Measurements from ENCODE around the gene SNRNP70.

SNRNP70 gene

GRCh38 chr19:49101160-49101559 is 15.9 kb downstream of the SNRNP70 start:
- Histone ChIP-seq H3K36me3 (peaks cover 95% of the 10 kb centered on the region), H3K9me3 (no peaks in the 10 kb centered on the region), H3K4me1 (ENCODE audit: control insufficient read depth in 1 of 2, insufficient read depth in 1 of 2, low read depth in 1 of 2, low read length in 1 of 2) (no peaks in the 10 kb centered on the region), H3K27ac (no peak overlapping the region), H3K4me3 (ENCODE audit: low read depth in 1 of 2, low read length in 1 of 2) (no peak overlapping the region), H3K27me3 (no peaks in the 10 kb centered on the region)
- no peak for TF ChIP-seq CTCF (IDR thresholded peaks at IDR 0.05)

GRCh38 chr19:49102303-49102702 is 17.1 kb downstream of the SNRNP70 start:
- Histone ChIP-seq H3K36me3 (peaks cover 95% of the 10 kb centered on the region), H3K4me1 (ENCODE audit: control insufficient read depth in 1 of 2, insufficient read depth in 1 of 2, low read depth in 1 of 2, low read length in 1 of 2) (no peaks in the 10 kb centered on the region), H3K4me3 (ENCODE audit: low read depth in 1 of 2, low read length in 1 of 2) (no peak overlapping the region), H3K9me3 (no peaks in the 10 kb centered on the region), H3K27me3 (no peaks in the 10 kb centered on the region), H3K27ac (no peak overlapping the region)
- no peak for TF ChIP-seq CTCF (IDR thresholded peaks at IDR 0.05)

GRCh38 chr19:49103331-49104085 is 18.3 kb downstream of the SNRNP70 start:
- H3K27ac ChIP-seq, result no peak overlapping the region
- peaks cover 98% of the 10 kb centered on the region for H3K36me3 ChIP-seq
- no peaks in the 10 kb centered on the region for H3K4me1 ChIP-seq (ENCODE audit: control insufficient read depth in 1 of 2, insufficient read depth in 1 of 2, low read depth in 1 of 2, low read length in 1 of 2)
- TF ChIP-seq CTCF (IDR thresholded peaks at IDR 0.05), result no peak
- no peaks in the 10 kb centered on the region for H3K9me3 ChIP-seq
- no peak overlapping the region for H3K4me3 ChIP-seq (ENCODE audit: low read depth in 1 of 2, low read length in 1 of 2)
- H3K27me3 ChIP-seq, result no peaks in the 10 kb centered on the region

GRCh38 chr19:49104229-49104864 is 19.1 kb downstream of the SNRNP70 start:
- no peak for TF ChIP-seq CTCF (IDR thresholded peaks at IDR 0.05)
- no peak overlapping the region for H3K4me3 ChIP-seq (ENCODE audit: low read depth in 1 of 2, low read length in 1 of 2)
- H3K36me3 ChIP-seq, result peaks cover 96% of the 10 kb centered on the region
- no peaks in the 10 kb centered on the region for H3K4me1 ChIP-seq (ENCODE audit: control insufficient read depth in 1 of 2, insufficient read depth in 1 of 2, low read depth in 1 of 2, low read length in 1 of 2)
- H3K9me3 ChIP-seq, result no peaks in the 10 kb centered on the region
- no peak overlapping the region for H3K27ac ChIP-seq
- no peaks in the 10 kb centered on the region for H3K27me3 ChIP-seq

GRCh38 chr19:49106648-49107135 is 21.4 kb downstream of the SNRNP70 start:
- peaks cover 75% of the 10 kb centered on the region for H3K36me3 ChIP-seq

More at GRCh38 chr19:49106648-49107135, 21.4 kb downstream of the SNRNP70 start:
- no peaks in the 10 kb centered on the region for H3K27me3 ChIP-seq
- no peaks in the 10 kb centered on the region for H3K4me1 ChIP-seq (ENCODE audit: control insufficient read depth in 1 of 2, insufficient read depth in 1 of 2, low read depth in 1 of 2, low read length in 1 of 2)
- H3K4me3 ChIP-seq (ENCODE audit: low read depth in 1 of 2, low read length in 1 of 2), result no peak overlapping the region
- no peaks in the 10 kb centered on the region for H3K9me3 ChIP-seq
- no peak overlapping the region for H3K27ac ChIP-seq
- peak; percentile 56 for TF ChIP-seq CTCF (IDR thresholded peaks at IDR 0.05)
